HEK293 (cell line): Measurements from ENCODE around the gene ASCL4.

ENCODE experiments used
- CTCF ChIA-PET: fragments of 350-600 bp; formaldehyde crosslinking; extraction: SDS; loops from one replicate; lab custom pipeline; 2021; ENCODE audit warnings: antibody characterized with exemption; lab: Yijun Ruan, JAX
- POLR2A ChIA-PET: fragments of 300-600 bp; formaldehyde crosslinking; extraction: SDS; loops from one replicate; lab custom pipeline; 2020; ENCODE audit warnings: antibody characterized with exemption, inconsistent platforms; lab: Yijun Ruan, JAX
- H3K27ac ChIP-seq: fragments of 200-500 bp; sonication (Bioruptor generic); 2 replicates; pipeline ENCODE4 v1.5.1; 2014; ENCODE audit warnings: low read depth, low read length, control low read depth, inconsistent platforms; ENCODE audit errors: extremely low read depth
- H3K36me3 ChIP-seq, 2 experiments: fragments of 200-500 bp in 1 of 2; sonication (Bioruptor generic) in 1 of 2; 1 replicate in 1 of 2; 2 replicates in 1 of 2; pipeline ENCODE4 v1.5.1; 2014 to 2017; ENCODE audit warnings: inconsistent platforms in 2 of 2, low read length in 2 of 2; ENCODE audit not compliant: control insufficient read depth in 2 of 2, insufficient read depth in 1 of 2
- H3K4me1 ChIP-seq: fragments of 200-500 bp; sonication (Bioruptor generic); 2 replicates; pipeline ENCODE4 v1.5.1; 2014; ENCODE audit warnings: mild to moderate bottlenecking, low read length, inconsistent platforms; ENCODE audit not compliant: control insufficient read depth, insufficient read depth
- H3K4me3 ChIP-seq: 2 replicates; pipeline ENCODE4 v1.5.1; 2011; ENCODE audit warnings: low read depth, mild to moderate bottlenecking, control low read depth, low read length, moderate library complexity
- H3K9me3 ChIP-seq: fragments of 200-500 bp; sonication (Bioruptor generic); 2 replicates; pipeline ENCODE4 v1.5.1; 2014; ENCODE audit warnings: low read depth, low read length, inconsistent platforms; ENCODE audit not compliant: control insufficient read depth, insufficient read depth
- ATF2 ChIP-seq: fragments of 450-650 bp; formaldehyde crosslinking; IDR thresholded peaks from 2 replicates; pipeline ENCODE4 v1.5.1; 2016; ENCODE audit warnings: missing biosample characterization, missing genetic modification characterization, low read depth
- BCL11B ChIP-seq: fragments of 450-650 bp; formaldehyde crosslinking; IDR thresholded peaks from 2 replicates; pipeline ENCODE4 v1.5.1; 2016; ENCODE audit warnings: low read depth, missing biosample characterization, missing genetic modification characterization
- ELK4 ChIP-seq: IDR thresholded peaks from 2 replicates; pipeline ENCODE4 v1.6.1; 2011; ENCODE audit warnings: mild to moderate bottlenecking, low read depth, low read length, borderline replicate concordance
- GLIS1 ChIP-seq: fragments of 450-650 bp; formaldehyde crosslinking; IDR thresholded peaks from 2 replicates; pipeline ENCODE4 v1.5.1; 2016; ENCODE audit warnings: missing biosample characterization, missing genetic modification characterization
- KLF16 ChIP-seq: fragments of 450-650 bp; formaldehyde crosslinking; IDR thresholded peaks from 2 replicates; pipeline ENCODE4 v1.5.1; 2017; ENCODE audit warnings: missing biosample characterization, missing genetic modification characterization
- SP2 ChIP-seq: fragments of 450-650 bp; formaldehyde crosslinking; IDR thresholded peaks from 2 replicates; pipeline ENCODE4 v1.5.1; 2016; ENCODE audit warnings: missing biosample characterization, missing genetic modification characterization
- TRIM28 ChIP-seq: IDR thresholded peaks from 2 replicates; pipeline ENCODE4 v1.6.1; 2011; ENCODE audit warnings: low read length, control low read depth, borderline replicate concordance
- ZFHX2 ChIP-seq: fragments of 450-650 bp; formaldehyde crosslinking; conservative IDR thresholded peaks from 2 replicates; pipeline ENCODE4 v1.5.1; 2016; ENCODE audit warnings: missing biosample characterization, missing genetic modification characterization
- ZNF114 ChIP-seq: fragments of 450-650 bp; formaldehyde crosslinking; IDR thresholded peaks from 2 replicates; pipeline ENCODE4 v1.5.0; 2017; ENCODE audit warnings: missing biosample characterization, missing genetic modification characterization
- ZNF350 ChIP-seq: fragments of 450-650 bp; formaldehyde crosslinking; IDR thresholded peaks from 2 replicates; pipeline ENCODE4 v1.5.0; 2017; ENCODE audit warnings: missing biosample characterization, mild to moderate bottlenecking, missing genetic modification characterization
- ZNF391 ChIP-seq: fragments of 450-650 bp; formaldehyde crosslinking; IDR thresholded peaks from 2 replicates; pipeline ENCODE4 v1.5.1; 2016; ENCODE audit warnings: low read depth, missing biosample characterization, missing genetic modification characterization, borderline replicate concordance
- ZNF404 ChIP-seq: fragments of 450-650 bp; formaldehyde crosslinking; IDR thresholded peaks from 2 replicates; pipeline ENCODE4 v1.5.1; 2017; ENCODE audit warnings: missing biosample characterization, missing genetic modification characterization
- ZNF416 ChIP-seq: fragments of 450-650 bp; formaldehyde crosslinking; IDR thresholded peaks from 2 replicates; pipeline ENCODE4 v1.5.1; 2016; ENCODE audit warnings: missing biosample characterization, missing genetic modification characterization
- ZNF473 ChIP-seq: fragments of 450-650 bp; formaldehyde crosslinking; IDR thresholded peaks from 2 replicates; pipeline ENCODE4 v1.5.1; 2017; ENCODE audit warnings: missing biosample characterization, missing genetic modification characterization
- ZNF48 ChIP-seq: fragments of 450-650 bp; formaldehyde crosslinking; IDR thresholded peaks from 2 replicates; pipeline ENCODE4 v1.5.1; 2016; ENCODE audit warnings: missing biosample characterization, missing genetic modification characterization
- ZNF501 ChIP-seq: fragments of 450-650 bp; formaldehyde crosslinking; IDR thresholded peaks from 2 replicates; pipeline ENCODE4 v1.5.1; 2016; ENCODE audit warnings: missing biosample characterization, missing genetic modification characterization
- ZNF548 ChIP-seq: fragments of 450-650 bp; formaldehyde crosslinking; IDR thresholded peaks from 2 replicates; pipeline ENCODE4 v1.5.1; 2016; ENCODE audit warnings: missing biosample characterization, missing genetic modification characterization
- ZNF555 ChIP-seq: fragments of 450-650 bp; formaldehyde crosslinking; conservative IDR thresholded peaks from 2 replicates; pipeline ENCODE4 v1.5.1; 2017; ENCODE audit warnings: missing biosample characterization, mild to moderate bottlenecking, missing genetic modification characterization, inconsistent platforms
- ZNF585B ChIP-seq: fragments of 450-650 bp; formaldehyde crosslinking; IDR thresholded peaks from 2 replicates; pipeline ENCODE4 v1.5.1; 2016; ENCODE audit warnings: missing biosample characterization, missing genetic modification characterization
- ZNF670 ChIP-seq: fragments of 450-650 bp; formaldehyde crosslinking; IDR thresholded peaks from 2 replicates; pipeline ENCODE4 v1.5.1; 2016; ENCODE audit warnings: missing biosample characterization, missing genetic modification characterization, low read depth
- ZNF768 ChIP-seq: fragments of 450-650 bp; formaldehyde crosslinking; IDR thresholded peaks from 2 replicates; pipeline ENCODE4 v1.5.1; 2018; ENCODE audit warnings: missing biosample characterization, mild to moderate bottlenecking, missing genetic modification characterization
- ZNF776 ChIP-seq: fragments of 450-650 bp; formaldehyde crosslinking; IDR thresholded peaks from 2 replicates; pipeline ENCODE4 v1.5.0; 2017; ENCODE audit warnings: missing biosample characterization, missing genetic modification characterization, borderline replicate concordance
- ZNF792 ChIP-seq: fragments of 450-650 bp; formaldehyde crosslinking; IDR thresholded peaks from 2 replicates; pipeline ENCODE4 v1.5.1; 2016; ENCODE audit warnings: missing biosample characterization, missing genetic modification characterization
- TF ChIP-seq, protein P1 (sequence below): fragments of 450-650 bp; formaldehyde crosslinking; IDR thresholded peaks from 2 replicates; pipeline ENCODE4 v1.5.1; 2016; ENCODE audit warnings: missing biosample characterization, missing genetic modification characterization
- TF ChIP-seq, protein P2 (sequence below): fragments of 450-650 bp; formaldehyde crosslinking; IDR thresholded peaks from 2 replicates; pipeline ENCODE4 v1.5.1; 2016; ENCODE audit warnings: missing biosample characterization, missing genetic modification characterization
- TF ChIP-seq, protein P3 (sequence below): fragments of 450-650 bp; formaldehyde crosslinking; IDR thresholded peaks from 2 replicates; pipeline ENCODE4 v1.5.1; 2016; ENCODE audit warnings: missing biosample characterization, missing genetic modification characterization

ASCL4 gene

DNA sequence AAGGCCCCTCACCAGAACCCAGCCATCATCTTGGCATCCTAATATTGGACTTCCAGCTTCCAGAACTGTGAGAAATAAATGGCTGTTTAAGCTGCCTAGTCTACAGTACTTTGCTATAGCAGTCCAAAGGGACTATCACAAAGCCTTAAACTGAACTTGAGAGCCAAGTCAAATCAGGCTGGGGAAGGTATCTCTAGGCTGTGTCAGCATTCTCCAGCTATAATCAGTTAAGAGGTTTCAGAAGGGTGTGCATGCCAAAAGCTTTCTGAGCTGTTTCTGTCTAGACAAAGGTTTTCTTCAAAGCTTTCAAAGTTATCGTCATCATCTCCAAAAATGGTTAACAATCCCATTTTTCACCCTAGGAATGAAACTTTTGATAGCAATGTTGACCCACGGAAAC is 7.6 kb downstream of the ASCL4 start (continued):
- no peak for TF ChIP-seq ZNF776 (tag by site-specific recombination)
- TF ChIP-seq, protein P1, sequence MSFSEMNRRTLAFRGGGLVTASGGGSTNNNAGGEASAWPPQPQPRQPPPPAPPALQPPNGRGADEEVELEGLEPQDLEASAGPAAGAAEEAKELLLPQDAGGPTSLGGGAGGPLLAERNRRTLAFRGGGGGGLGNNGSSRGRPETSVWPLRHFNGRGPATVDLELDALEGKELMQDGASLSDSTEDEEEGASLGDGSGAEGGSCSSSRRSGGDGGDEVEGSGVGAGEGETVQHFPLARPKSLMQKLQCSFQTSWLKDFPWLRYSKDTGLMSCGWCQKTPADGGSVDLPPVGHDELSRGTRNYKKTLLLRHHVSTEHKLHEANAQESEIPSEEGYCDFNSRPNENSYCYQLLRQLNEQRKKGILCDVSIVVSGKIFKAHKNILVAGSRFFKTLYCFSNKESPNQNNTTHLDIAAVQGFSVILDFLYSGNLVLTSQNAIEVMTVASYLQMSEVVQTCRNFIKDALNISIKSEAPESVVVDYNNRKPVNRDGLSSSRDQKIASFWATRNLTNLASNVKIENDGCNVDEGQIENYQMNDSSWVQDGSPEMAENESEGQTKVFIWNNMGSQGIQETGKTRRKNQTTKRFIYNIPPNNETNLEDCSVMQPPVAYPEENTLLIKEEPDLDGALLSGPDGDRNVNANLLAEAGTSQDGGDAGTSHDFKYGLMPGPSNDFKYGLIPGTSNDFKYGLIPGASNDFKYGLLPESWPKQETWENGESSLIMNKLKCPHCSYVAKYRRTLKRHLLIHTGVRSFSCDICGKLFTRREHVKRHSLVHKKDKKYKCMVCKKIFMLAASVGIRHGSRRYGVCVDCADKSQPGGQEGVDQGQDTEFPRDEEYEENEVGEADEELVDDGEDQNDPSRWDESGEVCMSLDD (tag by site-specific recombination): no peak
- no peak for TF ChIP-seq GLIS1 (tag by site-specific recombination)
- no peak for TF ChIP-seq ZNF768 (tag by site-specific recombination)
- TF ChIP-seq SP2 (tag by site-specific recombination): no peak
- no peak for TF ChIP-seq ZNF670 (tag by site-specific recombination)
- TF ChIP-seq ZNF555: no peak
- TF ChIP-seq ZNF501 (tag by site-specific recombination): no peak
- no peak for TF ChIP-seq TRIM28
- no peak for TF ChIP-seq ZNF391
- TF ChIP-seq ZNF114: no peak
- TF ChIP-seq ZNF416 (tag by site-specific recombination): no peak
- TF ChIP-seq KLF16 (tag by site-specific recombination): no peak
- TF ChIP-seq ZNF792 (tag by site-specific recombination): no peak

GRCh38 chr12:107783406-107784376 is 9.2 kb downstream of the ASCL4 start:
- H3K9me3 ChIP-seq: no peaks in the 10 kb centered on the region
- H3K36me3 ChIP-seq: no peaks in the 10 kb centered on the region
- TF ChIP-seq ZFHX2 (tag by site-specific recombination) (no peak), ZNF48 (tag by site-specific recombination) (no peak), ZNF350 (tag by site-specific recombination) (no peak), ZNF548 (tag by site-specific recombination) (no peak)
- POLR2A ChIA-PET: no interaction called here
- no peak overlapping the region for H3K27ac ChIP-seq
- H3K4me1 ChIP-seq: no peaks in the 10 kb centered on the region
- no peak overlapping the region for H3K4me3 ChIP-seq
- CTCF ChIA-PET: interaction anchor here (0.7 to 0.8 kb wide), 2 partner anchors 9 to 11 kb away, joined by 3 to 4 read pairs; partner anchors contain the start of gene ASCL4

DNA sequence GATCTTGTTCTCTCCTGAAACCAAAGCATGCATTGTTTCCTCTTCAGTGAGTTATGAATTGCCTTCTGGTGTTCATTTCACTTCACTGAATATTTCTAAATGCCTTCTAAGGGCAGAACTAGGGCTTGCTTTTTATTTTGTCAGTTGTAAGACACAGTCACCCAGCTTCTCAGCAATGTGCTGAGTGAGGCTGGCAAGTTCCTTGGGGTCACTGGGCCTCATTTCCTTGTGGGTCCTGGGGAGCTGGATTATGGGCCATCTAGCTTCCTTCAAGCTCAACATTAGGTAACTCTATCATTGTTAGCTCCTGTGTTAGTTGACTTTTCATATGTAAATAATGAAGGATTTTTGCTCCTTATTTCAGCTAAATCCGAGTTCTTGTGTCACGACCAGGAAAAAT is 13.8 kb downstream of the ASCL4 start:
- ChIA-PET POLR2A (no interaction called here), CTCF (no interaction called here)
- no peak overlapping the region for H3K4me3 ChIP-seq
- H3K9me3 ChIP-seq: no peaks in the 10 kb centered on the region
- no peaks in the 10 kb centered on the region for H3K4me1 ChIP-seq
- H3K27ac ChIP-seq: no peak overlapping the region
- H3K36me3 ChIP-seq: no peaks in the 10 kb centered on the region
- TF ChIP-seq, protein P2, sequence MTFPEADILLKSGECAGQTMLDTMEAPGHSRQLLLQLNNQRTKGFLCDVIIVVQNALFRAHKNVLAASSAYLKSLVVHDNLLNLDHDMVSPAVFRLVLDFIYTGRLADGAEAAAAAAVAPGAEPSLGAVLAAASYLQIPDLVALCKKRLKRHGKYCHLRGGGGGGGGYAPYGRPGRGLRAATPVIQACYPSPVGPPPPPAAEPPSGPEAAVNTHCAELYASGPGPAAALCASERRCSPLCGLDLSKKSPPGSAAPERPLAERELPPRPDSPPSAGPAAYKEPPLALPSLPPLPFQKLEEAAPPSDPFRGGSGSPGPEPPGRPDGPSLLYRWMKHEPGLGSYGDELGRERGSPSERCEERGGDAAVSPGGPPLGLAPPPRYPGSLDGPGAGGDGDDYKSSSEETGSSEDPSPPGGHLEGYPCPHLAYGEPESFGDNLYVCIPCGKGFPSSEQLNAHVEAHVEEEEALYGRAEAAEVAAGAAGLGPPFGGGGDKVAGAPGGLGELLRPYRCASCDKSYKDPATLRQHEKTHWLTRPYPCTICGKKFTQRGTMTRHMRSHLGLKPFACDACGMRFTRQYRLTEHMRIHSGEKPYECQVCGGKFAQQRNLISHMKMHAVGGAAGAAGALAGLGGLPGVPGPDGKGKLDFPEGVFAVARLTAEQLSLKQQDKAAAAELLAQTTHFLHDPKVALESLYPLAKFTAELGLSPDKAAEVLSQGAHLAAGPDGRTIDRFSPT (tag by site-specific recombination): no peak
- TF ChIP-seq ZNF585B (tag by site-specific recombination): no peak
- TF ChIP-seq ATF2 (tag by site-specific recombination): no peak
- TF ChIP-seq, protein P3, sequence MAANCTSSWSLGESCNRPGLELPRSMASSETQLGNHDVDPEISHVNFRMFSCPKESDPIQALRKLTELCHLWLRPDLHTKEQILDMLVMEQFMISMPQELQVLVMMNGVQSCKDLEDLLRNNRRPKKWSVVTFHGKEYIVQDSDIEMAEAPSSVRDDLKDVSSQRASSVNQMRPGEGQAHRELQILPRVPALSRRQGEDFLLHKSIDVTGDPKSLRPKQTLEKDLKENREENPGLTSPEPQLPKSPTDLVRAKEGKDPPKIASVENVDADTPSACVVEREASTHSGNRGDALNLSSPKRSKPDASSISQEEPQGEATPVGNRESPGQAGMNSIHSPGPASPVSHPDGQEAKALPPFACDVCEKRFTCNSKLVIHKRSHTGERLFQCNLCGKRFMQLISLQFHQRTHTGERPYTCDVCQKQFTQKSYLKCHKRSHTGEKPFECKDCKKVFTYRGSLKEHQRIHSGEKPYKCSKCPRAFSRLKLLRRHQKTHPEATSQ: no peak
- TF ChIP-seq ELK4: no peak
- no peak for TF ChIP-seq ZNF404 (tag by site-specific recombination)
- TF ChIP-seq BCL11B: no peak
- TF ChIP-seq ZNF473 (tag by site-specific recombination): no peak
